K562 (cell line): ENCODE results near the gene SLC12A1. TPM values are rescaled to one million over a fixed set of nuclear protein-coding genes. Genes with fewer than 3 reads are reported as not detected.

Experiments used
- ATAC-seq: fragments of 200-7000 bp; cut with Tn5 transposase; 3 replicates; pipeline ENCODE4 v1.9.1; 2020; ENCODE audit warnings: moderate library complexity
- BruUV-seq: library from RNA; stranded (reverse); fragments of 400-500 nt; replicated peaks from 2 replicates; lab custom pipeline; 2021; lab: Mats Ljungman, UMichigan
- CTCF ChIA-PET: fragments of 300-600 bp; formaldehyde crosslinking; extraction: SDS; loops from one replicate; lab custom pipeline; 2021; ENCODE audit warnings: low intra/inter-chr PET ratio; lab: Yijun Ruan, JAX
- POLR2A ChIA-PET: fragments of 300-600, 350-650 bp; sonication (Branson Sonifier 250); formaldehyde crosslinking; extraction: SDS; loops from one replicate; lab custom pipeline; 2021; ENCODE audit warnings: antibody characterized with exemption, inconsistent platforms; lab: Yijun Ruan, JAX
- DNase-seq, 4 experiments: peaks; one replicate each; pipeline versions ENCODE4 v3.0.0 to v3.0.0-alpha.2; 2011 to 2018; ENCODE audit warnings: low spot score in 3 of 4, mixed read lengths in 3 of 4; ENCODE audit errors: extremely low read depth in 1 of 4
- FAIRE-seq: peaks from 2 replicates; lab custom pipeline; 2011; peaks lifted over from hg19 to GRCh38; lab: Jason Lieb, UNC
- H2AFZ ChIP-seq: 2 replicates; pipeline ENCODE4 v1.6.0; 2011; ENCODE audit warnings: low read depth, low read length, control low read depth, inconsistent platforms
- H3K27ac ChIP-seq: fragments of 200-600 bp; 3 replicates; pipeline ENCODE4 v1.8.0; 2011; ENCODE audit warnings: low read depth, mild to moderate bottlenecking, control low read depth, inconsistent platforms, low read length, moderate library complexity, mixed read lengths; ENCODE audit errors: extremely low read depth
- H3K27me3 ChIP-seq, 2 experiments: fragments of 300-600 bp in 1 of 2; 2 replicates in 1 of 2; 3 replicates in 1 of 2; pipeline versions ENCODE4 v1.6.0 to v1.8.0; 2011; ENCODE audit warnings: inconsistent platforms in 2 of 2, low read length in 2 of 2, mild to moderate bottlenecking in 1 of 2, mixed read lengths in 1 of 2, moderate library complexity in 1 of 2; ENCODE audit not compliant: control insufficient read depth in 2 of 2, insufficient read depth in 2 of 2
- H3K36me3 ChIP-seq: fragments of 300-600 bp; 3 replicates; pipeline ENCODE4 v1.8.0; 2011; ENCODE audit warnings: mild to moderate bottlenecking, low read length, inconsistent platforms; ENCODE audit not compliant: control insufficient read depth, insufficient read depth
- H3K4me1 ChIP-seq, 2 experiments: fragments of 200-600 bp in 1 of 2; replicated peaks in 1 of 2; 2 replicates in 1 of 2; 3 replicates in 1 of 2; pipeline versions ENCODE4 v1.5.1 to v1.8.0; 2011; ENCODE audit warnings: inconsistent platforms in 2 of 2, low read length in 2 of 2, mild to moderate bottlenecking in 1 of 2, mixed read lengths in 1 of 2, moderate library complexity in 1 of 2; ENCODE audit not compliant: control insufficient read depth in 2 of 2, insufficient read depth in 2 of 2
- H3K4me2 ChIP-seq: 2 replicates; pipeline ENCODE4 v1.6.1; 2011; ENCODE audit warnings: low read length, control low read depth, inconsistent platforms, mixed read lengths; ENCODE audit not compliant: insufficient read depth
- H3K4me3 ChIP-seq: fragments of 200-600 bp; sonication (generic), shearing (Covaris generic); 2 replicates; pipeline ENCODE4 v1.5.1; 2016; ENCODE audit warnings: control low read depth, inconsistent platforms
- H3K79me2 ChIP-seq: fragments of 200-600 bp; 3 replicates; pipeline ENCODE4 v1.8.0; 2011; ENCODE audit warnings: low read length, inconsistent platforms; ENCODE audit not compliant: control insufficient read depth, insufficient read depth
- H3K9ac ChIP-seq, 2 experiments: 2 replicates each; pipeline versions ENCODE4 v1.6.0 to v1.6.1; 2011; ENCODE audit warnings: low read depth in 2 of 2, low read length in 2 of 2, control low read depth in 1 of 2, inconsistent platforms in 1 of 2, mild to moderate bottlenecking in 1 of 2, mixed read lengths in 1 of 2; ENCODE audit not compliant: insufficient read depth in 1 of 2
- H3K9me1 ChIP-seq: one replicate; pipeline ENCODE4 v1.6.0; 2011; ENCODE audit warnings: inconsistent platforms, mild to moderate bottlenecking, low read length, moderate library complexity; ENCODE audit not compliant: control insufficient read depth, insufficient read depth
- H3K9me3 ChIP-seq: replicated peaks from 2 replicates; pipeline ENCODE4 v1.5.1; 2011; ENCODE audit warnings: low read depth, low read length, inconsistent platforms; ENCODE audit not compliant: control insufficient read depth, insufficient read depth
- H4K20me1 ChIP-seq: replicated peaks from 2 replicates; pipeline ENCODE4 v1.6.1; 2011; ENCODE audit warnings: low read length, inconsistent platforms, mixed read lengths; ENCODE audit not compliant: control insufficient read depth, insufficient read depth
- AFF1 ChIP-seq, 2 experiments: fragments of 450-650 bp; IDR thresholded peaks; 2 replicates each; pipeline ENCODE4 v1.6.1; 2018; ENCODE audit warnings: mild to moderate bottlenecking in 2 of 2, low read depth in 1 of 2; ENCODE audit not compliant: partially characterized antibody in 2 of 2
- C11orf30 ChIP-seq: fragments of 450-650 bp; IDR thresholded peaks from 2 replicates; pipeline ENCODE4 v1.6.1; 2016; ENCODE audit warnings: low read depth, mild to moderate bottlenecking
- CREM ChIP-seq: IDR thresholded peaks from 2 replicates; pipeline ENCODE4 v1.6.1; 2014; ENCODE audit warnings: antibody characterized with exemption, low read depth
- CTCF ChIP-seq, 3 experiments: IDR thresholded peaks in 2 of 3; conservative IDR thresholded peaks in 1 of 3; 2 replicates each; pipeline ENCODE4 v1.5.1; 2011 to 2012; ENCODE audit warnings: low read length in 3 of 3, mild to moderate bottlenecking in 3 of 3, control low read depth in 2 of 3, improper control_type of control experiment in 1 of 3, inconsistent platforms in 1 of 3, low read depth in 1 of 3, mixed read lengths in 1 of 3, moderate library complexity in 1 of 3; ENCODE audit not compliant: insufficient read depth in 2 of 3
- DPF2 ChIP-seq: fragments of 450-650 bp; IDR thresholded peaks from 2 replicates; pipeline ENCODE4 v1.6.1; 2016
- NFE2L1 ChIP-seq: fragments of 450-650 bp; IDR thresholded peaks from 2 replicates; pipeline ENCODE4 v1.6.1; 2016; ENCODE audit warnings: missing genetic modification characterization, low read depth, mild to moderate bottlenecking, missing compliant biosample characterization, moderate library complexity, borderline replicate concordance
- PHB ChIP-seq: fragments of 250-450 bp; sonication (Bioruptor Pico); IDR thresholded peaks from 2 replicates; pipeline ENCODE4 v1.5.0; 2021
- RAD51 ChIP-seq: fragments of 450-650 bp; IDR thresholded peaks from 2 replicates; pipeline ENCODE4 v1.7.1; 2016; ENCODE audit warnings: low read depth, mild to moderate bottlenecking, borderline replicate concordance
- WGBS: fragments of 100-300 bp; shearing (Covaris generic); methylation state at CpG from one replicate; pipeline ENCODE4 v1.1.6; 2016; ENCODE audit warnings: low coverage, mixed read lengths; ENCODE audit not compliant: insufficient coverage; ENCODE audit errors: missing lambda C conversion rate; 5-methylcytosine and 5-hydroxymethylcytosine counted together
- in situ Hi-C: fragments of 300-500 bp; cut with MboI; formaldehyde crosslinking; loops from 4 replicates; pipeline ENCODE4 v1.15.0; 2018; ENCODE audit warnings: inconsistent platforms, mixed read lengths
- intact Hi-C: fragments of 100-400 bp; cut with micrococcal nuclease; formaldehyde crosslinking; loops from 2 replicates; pipeline ENCODE4 v1.14.2; 2022
- polyA plus RNA-seq, 8 experiments: library from polyadenylated mRNA; depleted of rRNA in 4 of 8; stranded (reverse) in 5 of 8; unstranded in 3 of 8; fragments of >200 nt; fragmentation: Nextera tagmentation in 2 of 8; fragmentation: Illumina TruSeq in 1 of 8; extraction: Ambion mirVana in 2 of 8; extraction: Trizol in 1 of 8; gene quantifications; 2 replicates each; pipeline versions ENCODE4 v1.2.1 to v1.2.3, GENCODE V29; 2011 to 2014; ENCODE audit warnings: inconsistent platforms in 1 of 8, missing spikeins in 1 of 8
- total RNA-seq, 7 experiments: library from RNA; depleted of rRNA in 6 of 7; stranded (reverse); fragments of >200 nt in 6 of 7; fragmentation: Illumina TruSeq in 2 of 7; extraction: Trizol in 2 of 7; gene quantifications; 2 replicates each; pipeline versions ENCODE4 v1.2.1 to v1.2.3, GENCODE V29; 2011 to 2021; ENCODE audit warnings: low replicate concordance in 1 of 7

Gene SLC12A1
- total and polyA plus RNA-seq, 9 of the 15 experiments (the other 6 are each of a cell fraction or from before 2014, with no cell fraction given), result not detected

GRCh38 chr15:48336940-48337339 lies 130.8 kb downstream of the SLC12A1 start:
- Histone ChIP-seq H3K27me3 (no peaks in the 10 kb centered on the region), H3K4me2 (no peak overlapping the region), H3K4me3 (no peak overlapping the region), H3K9me3 (no peaks in the 10 kb centered on the region), H3K27ac (no peak overlapping the region), H4K20me1 (no peaks in the 10 kb centered on the region), H3K9me1 (no peaks in the 10 kb centered on the region), H3K36me3 (peaks cover 88% of the 10 kb centered on the region), H3K79me2 (peaks cover 63% of the 10 kb centered on the region), H2AFZ (no peak overlapping the region), H3K9ac (no peak overlapping the region), H3K4me1 (peaks cover 0 to 4% of the 10 kb centered on the region in 2 experiments; a peak in 3 of 5 replicates)
- POLR2A ChIA-PET, result interaction anchor here (0.6 kb wide), 2 partner anchors 17 to 1141 kb away, joined by 3 read pairs; no protein-coding TSS in a partner anchor
- intact Hi-C loops, result no loop called here
- DNase-seq (peak; percentile 39 to 51 (median 41)), FAIRE-seq (peak; percentile 48), ATAC-seq (peak; percentile 62)
- in situ Hi-C loops, result no loop called here
- 94% methylated on average over 2 of the region's 2 CpGs for WGBS
- BruUV-seq, result no TSS peak
- CTCF ChIA-PET, result interaction anchor here (0.8 kb wide), 1 partner anchor 1808 kb away, joined by 3 read pairs; no protein-coding TSS in a partner anchor
- TF ChIP-seq DPF2, result no peak
- TF ChIP-seq C11orf30, result no peak
- no peak for TF ChIP-seq NFE2L1 (tag)
- TF ChIP-seq CREM, result no peak
- peak; percentile 58 to 62 (median 62) for TF ChIP-seq CTCF (IDR thresholded peaks at IDR 0.05 in 2 of 3, conservative IDR thresholded peaks at IDR 0.05 in 1 of 3; ENCODE audit: insufficient read depth in 2 of 3, low read depth in 1 of 3, low read length in 3 of 3)
- TF ChIP-seq PHB (CRISPR knock-in tag), result no peak
- no peak for TF ChIP-seq AFF1 (IDR thresholded peaks at IDR 0.05; ENCODE audit: low read depth in 1 of 2, partially characterized antibody in 2 of 2)
- TF ChIP-seq RAD51, result no peak
